Umbilical cord (tissue), 2 donors: ENCODE data around the gene RNASE8. TPM values are rescaled to one million over a fixed set of nuclear protein-coding genes. Genes with fewer than 3 reads are reported as not detected.
A peak's percentile ranks its signal among the peaks of the same experiment; 100 is the strongest.

ENCODE experiments used
- DNase-seq: peaks from one replicate; pipeline ENCODE4 v3.0.0-alpha.2; 2015; ENCODE audit warnings: low spot score
- total RNA-seq: library from RNA; depleted of rRNA; stranded (reverse); fragments of >200 nt; gene quantifications from one replicate; pipeline ENCODE4 v1.2.3, GENCODE V29; 2014; ENCODE audit warnings: low replicate concordance; ENCODE audit not compliant: insufficient read depth

Gene RNASE8
- total RNA-seq, 1 donor from 2014 or later: not detected

- peak; percentile 71 for DNase-seq
Observed at GRCh38 chr14:21072031-21072473, 14.4 kb downstream of the RNASE8 start.

- no peak for DNase-seq
Observed at GRCh38 chr14:21072781-21073339, 15.2 kb downstream of the RNASE8 start.

- no peak for DNase-seq
Observed at GRCh38 chr14:21073921-21074320, 16.3 kb downstream of the RNASE8 start.

GRCh38 chr14:21074398-21075272 lies 17.0 kb downstream of the RNASE8 start:
- DNase-seq: no peak

GRCh38 chr14:21075719-21076437 lies 18.3 kb downstream of the RNASE8 start:
- DNase-seq: no peak

GRCh38 chr14:21077672-21078071 lies 20.1 kb downstream of the RNASE8 start:
- no peak for DNase-seq

- DNase-seq: no peak
Observed at GRCh38 chr14:21078287-21078686, 20.7 kb downstream of the RNASE8 start.

GRCh38 chr14:21078726-21079125 lies 21.1 kb downstream of the RNASE8 start:
- no peak for DNase-seq

- DNase-seq: no peak
Observed at GRCh38 chr14:21081521-21082142, 24.0 kb downstream of the RNASE8 start.

- DNase-seq: no peak
Observed at GRCh38 chr14:21083565-21084325, 26.1 kb downstream of the RNASE8 start.

GRCh38 chr14:21084396-21084795 lies 26.8 kb downstream of the RNASE8 start:
- DNase-seq: no peak

GRCh38 chr14:21084998-21085853 lies 27.6 kb downstream of the RNASE8 start:
- DNase-seq: no peak

- no peak for DNase-seq
Observed at GRCh38 chr14:21086908-21087293, 29.3 kb downstream of the RNASE8 start.

GRCh38 chr14:21087294-21088091 lies 29.9 kb downstream of the RNASE8 start:
- DNase-seq: peak; percentile 90

GRCh38 chr14:21088687-21089086 lies 31.1 kb downstream of the RNASE8 start:
- no peak for DNase-seq

GRCh38 chr14:21089271-21089670 lies 31.6 kb downstream of the RNASE8 start:
- DNase-seq: no peak

- DNase-seq: no peak
Observed at GRCh38 chr14:21089877-21090193, 32.2 kb downstream of the RNASE8 start.

- DNase-seq: no peak
Observed at GRCh38 chr14:21090194-21090939, 32.7 kb downstream of the RNASE8 start.
